SK-N-SH (cell line): ENCODE measurements around the gene PTPN14. TPM values are rescaled to one million over a fixed set of nuclear protein-coding genes. Genes with fewer than 3 reads are reported as not detected.

Experiments used
- CTCF ChIA-PET: fragments of 300-600, 350-600 bp; formaldehyde crosslinking; extraction: SDS; loops from one replicate; lab custom pipeline; 2021; lab: Yijun Ruan, JAX
- POLR2A ChIA-PET: fragments of 350-600 bp; sonication (Branson Sonifier 250); formaldehyde crosslinking; extraction: SDS; loops from one replicate; lab custom pipeline; 2020; ENCODE audit warnings: antibody characterized with exemption, inconsistent platforms; lab: Yijun Ruan, JAX
- DNase-seq: peaks from one replicate; pipeline ENCODE4 v3.0.0; 2012
- H2AFZ ChIP-seq: fragments of 200-600 bp; sonication (generic); 2 replicates; pipeline ENCODE4 v1.8.1; 2016; ENCODE audit warnings: antibody characterized with exemption, mild to moderate bottlenecking, low read depth
- H3F3A ChIP-seq: fragments of 200-600 bp; sonication (generic); replicated peaks from 2 replicates; pipeline ENCODE3; 2016; ENCODE audit warnings: antibody characterized with exemption, mild to moderate bottlenecking; ENCODE audit not compliant: insufficient read depth
- H3K27ac ChIP-seq, 2 experiments: fragments of 200-500 bp in 1 of 2; fragments of 200-600 bp in 1 of 2; sonication (Bioruptor generic) in 1 of 2; sonication (generic), shearing (Covaris generic) in 1 of 2; 2 replicates each; pipeline versions ENCODE4 v1.5.1 to v1.6.1; 2014 to 2016; ENCODE audit warnings: low read depth in 2 of 2, inconsistent platforms in 1 of 2, low read length in 1 of 2, mild to moderate bottlenecking in 1 of 2, mixed read lengths in 1 of 2
- H3K27me3 ChIP-seq: fragments of 200-600 bp; sonication (generic), shearing (Covaris generic); 2 replicates; pipeline ENCODE4 v1.6.1; 2016; ENCODE audit warnings: mixed run types; ENCODE audit not compliant: insufficient read depth
- H3K36me3 ChIP-seq, 2 experiments: fragments of 200-500 bp in 1 of 2; fragments of 200-600 bp in 1 of 2; sonication (Bioruptor generic) in 1 of 2; sonication (generic) in 1 of 2; replicated peaks in 1 of 2; 2 replicates each; pipeline versions ENCODE3 to v1.5.1; 2014 to 2016; ENCODE audit warnings: low read length in 1 of 2, mild to moderate bottlenecking in 1 of 2; ENCODE audit not compliant: insufficient read depth in 2 of 2, control insufficient read depth in 1 of 2
- H3K4me1 ChIP-seq, 2 experiments: fragments of 200-500 bp in 1 of 2; fragments of 200-600 bp in 1 of 2; sonication (Bioruptor generic) in 1 of 2; sonication (generic), shearing (Covaris generic) in 1 of 2; 2 replicates each; pipeline versions ENCODE4 v1.5.1 to v1.6.1; 2014 to 2016; ENCODE audit warnings: low read depth in 1 of 2, low read length in 1 of 2, mixed run types in 1 of 2; ENCODE audit not compliant: insufficient read depth in 2 of 2, control insufficient read depth in 1 of 2
- H3K4me2 ChIP-seq: fragments of 200-600 bp; sonication (generic), shearing (Covaris generic); 2 replicates; pipeline ENCODE4 v1.6.1; 2017; ENCODE audit warnings: mixed run types
- H3K4me3 ChIP-seq, 2 experiments: fragments of 200-500 bp in 1 of 2; fragments of 200-600 bp in 1 of 2; sonication (Bioruptor generic) in 1 of 2; sonication (generic), shearing (Covaris generic) in 1 of 2; 2 replicates each; pipeline versions ENCODE4 v1.5.1 to v1.8.1; 2014 to 2016; ENCODE audit warnings: low read depth in 2 of 2, inconsistent platforms in 1 of 2, low read length in 1 of 2, mild to moderate bottlenecking in 1 of 2, mixed read lengths in 1 of 2, moderate library complexity in 1 of 2
- H3K79me2 ChIP-seq: fragments of 200-600 bp; sonication (generic); 2 replicates; pipeline ENCODE4 v1.8.1; 2017; ENCODE audit warnings: mild to moderate bottlenecking; ENCODE audit not compliant: insufficient read depth
- H3K9ac ChIP-seq: fragments of 200-600 bp; sonication (generic); 2 replicates; pipeline ENCODE4 v1.6.1; 2017; ENCODE audit warnings: mixed run types
- H3K9me2 ChIP-seq: fragments of 200-600 bp; sonication (generic); 2 replicates; pipeline ENCODE4 v1.6.1; 2017; ENCODE audit warnings: mixed run types
- H3K9me3 ChIP-seq: fragments of 200-600 bp; sonication (generic); 2 replicates; pipeline ENCODE4 v1.6.1; 2017; ENCODE audit warnings: mixed run types, mild to moderate bottlenecking, moderate library complexity
- H4K20me1 ChIP-seq: fragments of 200-600 bp; sonication (generic); 2 replicates; pipeline ENCODE4 v1.6.1; 2017; ENCODE audit warnings: mild to moderate bottlenecking, mixed run types; ENCODE audit not compliant: insufficient read depth
- GABPA ChIP-seq: IDR thresholded peaks from 2 replicates; pipeline ENCODE4 v1.4.0; 2012; ENCODE audit warnings: low read depth, mild to moderate bottlenecking
- GATA2 ChIP-seq: sonication (generic); formaldehyde crosslinking; IDR thresholded peaks from 2 replicates; pipeline ENCODE4 v1.5.0; 2020; ENCODE audit warnings: mild to moderate bottlenecking, missing genetic modification reagents
- IRF3 ChIP-seq: fragments of 150-350 bp; IDR thresholded peaks from 2 replicates; pipeline ENCODE4 v1.6.1; 2016; ENCODE audit warnings: mild to moderate bottlenecking, low read depth, low read length
- JUND ChIP-seq: IDR thresholded peaks from 2 replicates; pipeline ENCODE4 v1.4.0; 2012
- MAX ChIP-seq: IDR thresholded peaks from 2 replicates; pipeline ENCODE4 v1.4.0; 2012; ENCODE audit warnings: low read depth
- MEF2A ChIP-seq: IDR thresholded peaks from 2 replicates; pipeline ENCODE4 v1.4.0; 2012; ENCODE audit warnings: low read depth, borderline replicate concordance
- MXI1 ChIP-seq: IDR thresholded peaks from 2 replicates; pipeline ENCODE4 v1.6.1; 2012; ENCODE audit warnings: mild to moderate bottlenecking, low read depth, low read length, improper control_type of control experiment
- PBX3 ChIP-seq: IDR thresholded peaks from 2 replicates; pipeline ENCODE4; 2012
- RCOR1 ChIP-seq: fragments of 150-350 bp; IDR thresholded peaks from 2 replicates; pipeline ENCODE4 v1.6.1; 2017; ENCODE audit warnings: antibody characterized with exemption, low read length
- SMC3 ChIP-seq: IDR thresholded peaks from 2 replicates; pipeline ENCODE4 v1.6.1; 2012; ENCODE audit warnings: low read depth, low read length, improper control_type of control experiment
- TAF1 ChIP-seq: IDR thresholded peaks from 2 replicates; pipeline ENCODE4 v1.6.1; 2012; ENCODE audit warnings: low read depth, mild to moderate bottlenecking, low read length, moderate library complexity, borderline replicate concordance
- USF2 ChIP-seq: fragments of 150-350 bp; IDR thresholded peaks from 2 replicates; pipeline ENCODE4 v1.6.1; 2017; ENCODE audit warnings: antibody characterized with exemption, low read length, low read depth, borderline replicate concordance
- YY1 ChIP-seq: IDR thresholded peaks from 2 replicates; pipeline ENCODE4 v1.4.0; 2012; ENCODE audit warnings: low read depth, mild to moderate bottlenecking
- ZBTB33 ChIP-seq: IDR thresholded peaks from 2 replicates; pipeline ENCODE4 v1.4.0; 2012; ENCODE audit warnings: low read depth, borderline replicate concordance
- WGBS: methylation state at CpG from one replicate; pipeline ENCODE4 v1.1.6; 2017; ENCODE audit warnings: low lambda C conversion rate; 5-methylcytosine and 5-hydroxymethylcytosine counted together
- polyA plus RNA-seq, 3 experiments: library from polyadenylated mRNA; depleted of rRNA; stranded (reverse); fragments of >200 nt; gene quantifications; 2 replicates each; pipeline ENCODE4 v1.2.3, GENCODE V29; 2012

Gene PTPN14
- polyA plus RNA-seq, 1 of the 3 experiments (the other 2 are of a cell fraction), result 12.8 TPM

- H4K20me1 ChIP-seq, result peaks cover 69% of the 10 kb centered on the region
These were observed 58.1 kb downstream of the PTPN14 start for GRCh38 chr1:214493126-214493796.

More at GRCh38 chr1:214493126-214493796, 58.1 kb downstream of the PTPN14 start:
- H3K9ac ChIP-seq, result no peak overlapping the region
- POLR2A ChIA-PET, result no interaction called here
- no peak overlapping the region for H3K27ac ChIP-seq
- H3K27me3 ChIP-seq, result no peaks in the 10 kb centered on the region
- CTCF ChIA-PET, result interaction anchor here (0.9 kb wide), 1 partner anchor 92 kb away, joined by 3 read pairs; no protein-coding TSS in a partner anchor
- 86% methylated on average over 7 of the region's 7 CpGs for WGBS
- peaks cover 0 to 17% of the 10 kb centered on the region in 2 experiments; a peak in 2 of 4 replicates for H3K4me1 ChIP-seq
- no peak overlapping the region for H2AFZ ChIP-seq
- H3K36me3 ChIP-seq, result peaks cover 0 to 22% of the 10 kb centered on the region in 2 experiments
- H3K9me2 ChIP-seq, result no peaks in the 10 kb centered on the region
- no peak for DNase-seq
- H3K79me2 ChIP-seq, result peaks cover 96% of the 10 kb centered on the region
- H3K4me2 ChIP-seq, result no peak overlapping the region
- H3K9me3 ChIP-seq, result no peaks in the 10 kb centered on the region
- no peak overlapping the region for H3K4me3 ChIP-seq
- TF ChIP-seq ZBTB33 (no peak), MAX (no peak), TAF1 (no peak), JUND (no peak), IRF3 (no peak), SMC3 (no peak), PBX3 (no peak), RCOR1 (no peak), USF2 (no peak), MXI1 (no peak), GABPA (no peak), YY1 (no peak), MEF2A (no peak), GATA2 (CRISPR knock-in tag) (no peak)
- TF ChIP-seq, all 33 proteins: peak for 0
- peaks cover 8% of the 10 kb centered on the region for H3F3A ChIP-seq
